ENCODE results near the gene PLSCR4. TPM values are rescaled to one million over a fixed set of nuclear protein-coding genes. Genes with fewer than 3 reads are reported as not detected.

Gene PLSCR4
- total RNA-seq, 2 experiments from 2014 or later, result 0.31 TPM; not detected in 1

DNA sequence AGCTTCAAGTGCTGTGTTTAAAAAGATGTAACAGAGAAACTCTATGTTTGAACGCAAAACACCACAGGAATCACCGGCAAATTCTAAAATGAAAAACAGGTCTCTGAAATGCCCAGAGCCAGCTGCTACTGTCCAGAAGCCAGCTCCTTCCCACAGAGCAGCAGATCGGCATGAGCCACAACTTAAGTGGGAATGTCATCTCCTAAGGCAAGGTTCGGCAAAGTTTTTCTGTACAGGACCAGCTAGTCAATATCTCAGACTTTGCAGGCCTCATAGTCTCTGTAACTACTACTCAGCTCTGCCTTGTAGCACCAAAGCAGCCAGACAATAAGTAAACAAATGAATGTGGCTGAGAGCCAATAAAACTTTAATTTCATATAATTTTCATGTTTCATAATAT, 94.8 kb downstream of the PLSCR4 start:
- CTCF ChIA-PET, result interaction anchor here (1.0 kb wide), 1 partner anchor 91 kb away, joined by 3 read pairs; no protein-coding TSS in a partner anchor
- DNase-seq (no peak), ATAC-seq (no peak)
- Mint-ChIP-seq H3K4me3 (no peak overlapping the region), H3K9me3 (ENCODE audit: insufficient read depth) (no peaks in the 10 kb centered on the region), H3K4me1 (ENCODE audit: low read depth) (peaks cover 9% of the 10 kb centered on the region), H3K27ac (no peak overlapping the region), H3K36me3 (ENCODE audit: low read depth) (no peaks in the 10 kb centered on the region), H3K27me3 (ENCODE audit: low read depth) (peaks cover 27% of the 10 kb centered on the region)
- POLR2A ChIA-PET, result no interaction called here

DNA sequence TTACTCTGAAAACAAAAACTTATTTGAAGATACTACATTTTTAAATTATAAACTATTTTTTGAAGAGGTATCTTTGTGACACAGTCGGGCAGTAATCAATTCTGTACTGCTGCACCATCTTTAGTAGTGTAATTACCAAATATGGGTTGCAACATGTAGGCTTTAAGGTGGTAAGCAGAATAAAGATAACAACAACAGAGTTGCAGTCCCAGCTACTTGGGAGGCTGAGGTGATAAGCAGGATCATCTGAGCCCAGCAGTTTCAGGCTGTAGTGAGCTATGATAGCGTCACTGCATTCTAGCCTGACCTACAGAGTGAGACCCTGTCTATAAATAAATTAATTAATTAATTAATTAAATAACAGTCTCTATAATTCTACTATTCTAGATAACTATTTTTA, 95.9 kb downstream of the PLSCR4 start:
- H3K4me1 Mint-ChIP-seq (ENCODE audit: low read depth), result peaks cover 4% of the 10 kb centered on the region

DNA sequence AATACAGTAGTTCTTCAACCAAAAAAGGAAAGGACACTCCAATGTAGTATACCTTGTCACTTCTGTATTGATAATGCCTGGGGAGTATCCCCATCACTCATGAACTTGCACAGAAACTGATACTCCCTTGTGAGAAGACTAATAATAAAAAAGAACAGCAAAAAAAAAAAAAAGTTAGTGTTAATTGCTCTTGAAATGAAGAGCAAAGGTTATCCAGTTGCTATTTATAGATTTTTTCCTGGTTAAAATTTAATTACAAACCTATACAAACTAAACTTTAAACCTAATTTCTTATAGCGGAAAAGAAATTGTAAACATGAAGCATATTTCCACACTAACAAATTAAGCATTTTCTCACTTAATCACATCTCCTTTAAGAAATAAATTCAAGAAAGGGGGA, 96.6 kb downstream of the PLSCR4 start:
- Mint-ChIP-seq H3K36me3 (ENCODE audit: low read depth) (no peaks in the 10 kb centered on the region), H3K4me1 (ENCODE audit: low read depth) (no peaks in the 10 kb centered on the region), H3K9me3 (ENCODE audit: insufficient read depth) (no peaks in the 10 kb centered on the region), H3K27ac (no peak overlapping the region), H3K27me3 (ENCODE audit: low read depth) (peaks cover 20% of the 10 kb centered on the region), H3K4me3 (no peak overlapping the region)
- ChIA-PET POLR2A (no interaction called here), CTCF (no interaction called here)
- DNase-seq (no peak), ATAC-seq (no peak)

More for the DNA sequence above, 95.9 kb downstream of the PLSCR4 start:
- ChIA-PET POLR2A (no interaction called here), CTCF (no interaction called here)
- no peak for DNase-seq
- no peak for ATAC-seq
- no peak overlapping the region for H3K4me3 Mint-ChIP-seq
- H3K9me3 Mint-ChIP-seq (ENCODE audit: insufficient read depth), result no peaks in the 10 kb centered on the region
- H3K27ac Mint-ChIP-seq, result no peak overlapping the region
- H3K27me3 Mint-ChIP-seq (ENCODE audit: low read depth), result peaks cover 21% of the 10 kb centered on the region
- H3K36me3 Mint-ChIP-seq (ENCODE audit: low read depth), result no peaks in the 10 kb centered on the region

DNA sequence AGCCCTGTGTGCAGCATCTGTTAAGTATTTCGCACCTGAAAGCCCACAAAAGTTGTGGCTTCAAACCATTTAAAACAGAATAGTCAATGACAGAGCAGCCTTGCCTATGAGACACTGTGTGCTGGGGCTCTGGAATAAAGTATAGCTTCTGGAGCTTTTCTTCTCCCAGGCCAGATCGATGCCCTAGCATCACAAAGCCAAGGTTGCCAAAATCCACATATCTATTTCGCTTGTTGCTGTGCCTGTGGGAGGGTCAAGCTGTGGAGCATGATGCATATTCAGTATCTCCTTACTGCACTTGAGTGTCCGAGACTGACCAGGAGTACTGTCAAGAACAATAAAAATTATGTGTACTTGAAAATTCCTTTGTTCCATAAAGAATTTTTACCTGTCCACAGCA, 97.5 kb downstream of the PLSCR4 start:
- no peaks in the 10 kb centered on the region for H3K4me1 Mint-ChIP-seq (ENCODE audit: low read depth)
- no peak for DNase-seq
- H3K4me3 Mint-ChIP-seq, result no peak overlapping the region
- no peaks in the 10 kb centered on the region for H3K36me3 Mint-ChIP-seq (ENCODE audit: low read depth)
- CTCF ChIA-PET, result no interaction called here
- no peak overlapping the region for H3K27ac Mint-ChIP-seq
- no peak for ATAC-seq
- peaks cover 13% of the 10 kb centered on the region for H3K27me3 Mint-ChIP-seq (ENCODE audit: low read depth)
- POLR2A ChIA-PET, result no interaction called here
- H3K9me3 Mint-ChIP-seq (ENCODE audit: insufficient read depth), result no peaks in the 10 kb centered on the region

DNA sequence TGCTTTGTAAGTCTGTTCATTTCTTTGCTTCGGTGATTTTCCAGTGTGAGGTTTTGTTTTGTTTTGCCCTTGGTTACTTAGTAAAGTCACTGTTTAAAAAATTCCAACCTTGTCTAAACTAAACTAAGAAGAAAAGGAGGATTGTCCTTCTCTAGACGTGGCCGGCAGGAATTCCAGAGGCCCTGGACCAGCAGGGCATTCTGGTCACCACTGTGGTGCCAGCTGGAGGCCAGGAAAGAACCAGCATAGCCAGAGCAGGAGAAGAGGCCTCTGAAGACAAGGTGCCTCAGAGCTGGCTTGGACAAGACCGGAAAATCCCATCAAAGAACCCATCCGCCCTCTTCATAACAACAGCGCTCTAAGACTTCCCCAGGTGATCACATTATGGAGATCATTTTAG, 98.1 kb downstream of the PLSCR4 start:
- Mint-ChIP-seq H3K9me3 (ENCODE audit: insufficient read depth) (no peaks in the 10 kb centered on the region), H3K4me1 (ENCODE audit: low read depth) (no peaks in the 10 kb centered on the region), H3K27me3 (ENCODE audit: low read depth) (peaks cover 11% of the 10 kb centered on the region), H3K36me3 (ENCODE audit: low read depth) (no peaks in the 10 kb centered on the region), H3K4me3 (no peak overlapping the region), H3K27ac (no peak overlapping the region)
- POLR2A ChIA-PET, result no interaction called here
- ATAC-seq (no peak), DNase-seq (no peak)
- CTCF ChIA-PET, result no interaction called here

DNA sequence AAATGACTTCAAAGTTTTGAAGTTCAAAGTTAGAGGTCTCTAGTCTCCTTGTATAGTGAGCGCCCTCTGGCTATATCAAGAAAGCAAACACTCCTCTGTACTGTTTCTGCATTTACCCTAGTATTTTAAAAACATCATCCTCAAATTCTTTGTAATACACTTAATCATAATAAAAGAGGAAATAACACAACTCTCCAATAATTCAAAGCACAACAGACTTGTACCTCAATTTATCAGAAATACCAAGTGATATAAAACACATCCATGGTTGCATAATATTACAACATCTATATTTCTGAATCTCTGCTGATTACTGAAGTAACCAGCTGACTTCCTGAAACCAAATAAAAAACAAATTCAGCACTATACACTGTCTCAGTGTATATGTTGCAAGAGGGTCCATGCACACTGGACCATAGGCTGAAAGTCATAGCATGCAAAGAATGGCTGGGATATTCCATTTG, 102.4 kb downstream of the PLSCR4 start:
- Mint-ChIP-seq H3K9me3 (ENCODE audit: insufficient read depth) (no peaks in the 10 kb centered on the region), H3K4me3 (no peak overlapping the region), H3K4me1 (ENCODE audit: low read depth) (no peaks in the 10 kb centered on the region), H3K36me3 (ENCODE audit: low read depth) (no peaks in the 10 kb centered on the region), H3K27ac (no peak overlapping the region), H3K27me3 (ENCODE audit: low read depth) (peaks cover 2% of the 10 kb centered on the region)
- POLR2A ChIA-PET, result no interaction called here
- DNase-seq (no peak), ATAC-seq (no peak)
- CTCF ChIA-PET, result no interaction called here

DNA sequence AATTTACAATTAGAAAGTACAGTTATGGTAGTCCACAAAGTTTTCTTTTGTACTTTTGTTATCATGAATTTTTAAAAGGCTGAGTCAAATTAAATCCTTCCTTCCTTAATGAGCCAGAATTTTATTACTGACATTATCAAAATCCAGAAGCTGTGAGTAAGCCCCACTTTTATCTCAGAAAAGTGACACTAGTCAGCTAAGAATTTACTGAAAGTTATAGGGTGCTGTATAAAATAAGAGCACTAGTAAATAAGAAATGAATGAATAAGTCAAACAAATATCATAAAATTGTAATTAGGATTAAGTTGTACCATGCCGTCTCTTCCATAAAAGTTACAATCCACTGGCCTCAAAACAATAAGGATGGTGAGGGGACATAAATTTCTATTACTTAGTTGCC, 105.3 kb downstream of the PLSCR4 start:
- Mint-ChIP-seq H3K27ac (no peak overlapping the region), H3K36me3 (ENCODE audit: low read depth) (no peaks in the 10 kb centered on the region), H3K27me3 (ENCODE audit: low read depth) (peaks cover 2% of the 10 kb centered on the region), H3K4me1 (ENCODE audit: low read depth) (no peaks in the 10 kb centered on the region), H3K9me3 (ENCODE audit: insufficient read depth) (no peaks in the 10 kb centered on the region), H3K4me3 (no peak overlapping the region)
- ChIA-PET POLR2A (no interaction called here), CTCF (interaction anchor here (1.2 kb wide), 1 partner anchor 44 kb away, joined by 5 read pairs; no protein-coding TSS in a partner anchor)
- no peak for ATAC-seq
- no peak for DNase-seq

DNA sequence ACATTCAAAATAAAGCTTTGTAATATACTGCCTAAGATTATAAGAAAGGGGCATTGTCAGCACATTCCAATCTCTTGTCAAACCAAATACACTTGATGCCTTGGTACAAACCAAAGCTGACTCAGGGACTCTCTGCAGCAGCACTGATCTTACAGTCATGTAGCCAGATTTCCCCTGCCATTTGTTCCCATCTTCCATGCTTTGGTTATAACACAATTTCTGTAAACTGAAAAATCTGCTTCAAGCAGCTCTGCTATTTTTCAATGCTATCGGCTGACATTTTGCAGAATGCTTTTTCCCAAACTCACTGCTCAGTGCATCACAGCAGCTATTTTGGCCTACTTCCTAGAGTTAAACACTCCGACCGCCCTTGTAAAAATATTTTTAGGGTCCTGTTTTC, 108.1 kb downstream of the PLSCR4 start:
- Mint-ChIP-seq H3K27ac (no peak overlapping the region), H3K4me3 (no peak overlapping the region), H3K4me1 (ENCODE audit: low read depth) (no peaks in the 10 kb centered on the region), H3K27me3 (ENCODE audit: low read depth) (no peaks in the 10 kb centered on the region), H3K36me3 (ENCODE audit: low read depth) (no peaks in the 10 kb centered on the region), H3K9me3 (ENCODE audit: insufficient read depth) (no peaks in the 10 kb centered on the region)
- POLR2A ChIA-PET, result no interaction called here
- CTCF ChIA-PET, result no interaction called here
- ATAC-seq (no peak), DNase-seq (no peak)

Other genes with a start within 250 kb of the PLSCR4 start
- under 1 TPM in 1 of 2 experiments, not detected in 1; 0.40 TPM for gene PLOD2, start 89.9 kb downstream of the PLSCR4 start, total RNA-seq
- gene PLSCR2, start 218.5 kb upstream of the PLSCR4 start, total RNA-seq, result not detected